Neuronal stem cell (in vitro differentiated cells): ENCODE measurements around the gene SLC2A6.
A peak's percentile ranks its signal among the peaks of the same experiment; 100 is the strongest.

Source experiments
- DNase-seq: peaks from one replicate; pipeline ENCODE4 v3.0.0-alpha.2; 2013; ENCODE audit warnings: low spot score
- H2AFZ ChIP-seq: one replicate; pipeline ENCODE4 v1.6.1; 2013; ENCODE audit warnings: mild to moderate bottlenecking, low read length, inconsistent platforms
- H2AK5ac ChIP-seq: 2 replicates; pipeline ENCODE4 v1.6.1; 2013; ENCODE audit warnings: low read depth, mild to moderate bottlenecking, inconsistent platforms, low read length, moderate library complexity, mixed read lengths
- H2BK120ac ChIP-seq: 2 replicates; pipeline ENCODE4 v1.6.1; 2013; ENCODE audit warnings: low read depth, mild to moderate bottlenecking, inconsistent platforms, low read length, moderate library complexity, mixed read lengths
- H2BK12ac ChIP-seq: one replicate; pipeline ENCODE4 v1.6.1; 2013; ENCODE audit warnings: low read length, inconsistent platforms
- H2BK15ac ChIP-seq: 2 replicates; pipeline ENCODE4 v1.6.1; 2013; ENCODE audit warnings: mild to moderate bottlenecking, low read length, inconsistent platforms, mixed read lengths
- H2BK5ac ChIP-seq: one replicate; pipeline ENCODE4 v1.6.1; 2013; ENCODE audit warnings: inconsistent platforms, mild to moderate bottlenecking, low read length, moderate library complexity
- H3K14ac ChIP-seq: one replicate; pipeline ENCODE4 v1.6.1; 2013; ENCODE audit warnings: low read length, inconsistent platforms
- H3K18ac ChIP-seq: 2 replicates; pipeline ENCODE4 v1.6.1; 2013; ENCODE audit warnings: low read length, inconsistent platforms
- H3K23ac ChIP-seq: 2 replicates; pipeline ENCODE4 v1.6.1; 2013; ENCODE audit warnings: low read depth, mild to moderate bottlenecking, mixed read lengths, low read length, inconsistent platforms; ENCODE audit not compliant: poor library complexity
- H3K27ac ChIP-seq: replicated peaks from 3 replicates; pipeline ENCODE4 v1.5.1; 2013; ENCODE audit warnings: low read length, inconsistent platforms
- H3K27me3 ChIP-seq, 3 experiments: 2 replicates each; pipeline ENCODE4 v1.6.1; 2013; ENCODE audit warnings: low read length in 3 of 3, mild to moderate bottlenecking in 2 of 3, inconsistent platforms in 1 of 3, low read depth in 1 of 3, mixed read lengths in 1 of 3, moderate library complexity in 1 of 3; ENCODE audit not compliant: control insufficient read depth in 3 of 3, insufficient read depth in 3 of 3
- H3K36me3 ChIP-seq, 2 donors: replicated peaks in 1 of 2; 2 replicates each; pipeline ENCODE4 v1.6.1; 2013; ENCODE audit warnings: low read length in 2 of 2; ENCODE audit not compliant: control insufficient read depth in 2 of 2, insufficient read depth in 2 of 2
- H3K4ac ChIP-seq: 2 replicates; pipeline ENCODE4 v1.6.1; 2013; ENCODE audit warnings: inconsistent platforms, mild to moderate bottlenecking, low read length, moderate library complexity
- H3K4me1 ChIP-seq, 2 donors: 1 replicate in 1 of 2; 2 replicates in 1 of 2; pipeline ENCODE4 v1.6.1; 2013; ENCODE audit warnings: low read length in 2 of 2, low read depth in 1 of 2; ENCODE audit not compliant: control insufficient read depth in 2 of 2, insufficient read depth in 1 of 2
- H3K4me2 ChIP-seq: one replicate; pipeline ENCODE4 v1.6.1; 2013; ENCODE audit warnings: mild to moderate bottlenecking, low read length, inconsistent platforms; ENCODE audit not compliant: insufficient read depth, poor library complexity, severe bottlenecking
- H3K4me3 ChIP-seq, 2 donors: 2 replicates each; pipeline ENCODE4 v1.5.1; 2013; ENCODE audit warnings: low read length in 2 of 2, mild to moderate bottlenecking in 2 of 2, inconsistent platforms in 1 of 2, moderate library complexity in 1 of 2
- H3K79me1 ChIP-seq: one replicate; pipeline ENCODE4 v1.6.1; 2013; ENCODE audit warnings: low read depth, mild to moderate bottlenecking, inconsistent platforms, low read length, moderate library complexity
- H3K9ac ChIP-seq: one replicate; pipeline ENCODE4 v1.6.1; 2013; ENCODE audit warnings: mild to moderate bottlenecking, low read depth, low read length, inconsistent platforms; ENCODE audit not compliant: poor library complexity
- H3K9me3 ChIP-seq, 2 donors: replicated peaks in 1 of 2; 2 replicates each; pipeline versions ENCODE3 to v1.6.1; 2013; ENCODE audit warnings: low read length in 2 of 2, mild to moderate bottlenecking in 2 of 2, inconsistent platforms in 1 of 2, low read depth in 1 of 2, mixed read lengths in 1 of 2, moderate library complexity in 1 of 2; ENCODE audit not compliant: control insufficient read depth in 2 of 2, insufficient read depth in 1 of 2
- H4K8ac ChIP-seq: one replicate; pipeline ENCODE4 v1.6.1; 2013; ENCODE audit warnings: low read depth, mild to moderate bottlenecking, inconsistent platforms, low read length, moderate library complexity
- H4K91ac ChIP-seq: one replicate; pipeline ENCODE4 v1.6.1; 2013; ENCODE audit warnings: low read length, low read depth, mild to moderate bottlenecking, inconsistent platforms; ENCODE audit not compliant: poor library complexity
- WGBS, 2 donors: extraction: QIAGEN DNeasy Blood & Tissue Kit; methylation state at CpG; one replicate each; pipeline ENCODE4 v1.1.7; 2013; ENCODE audit warnings: missing lambda C conversion rate in 2 of 2, mixed read lengths in 1 of 2; ENCODE audit not compliant: insufficient read length in 2 of 2, insufficient replicate concordance in 1 of 2; ENCODE audit errors: extremely low coverage in 2 of 2; 5-methylcytosine and 5-hydroxymethylcytosine counted together

SLC2A6 gene

DNA sequence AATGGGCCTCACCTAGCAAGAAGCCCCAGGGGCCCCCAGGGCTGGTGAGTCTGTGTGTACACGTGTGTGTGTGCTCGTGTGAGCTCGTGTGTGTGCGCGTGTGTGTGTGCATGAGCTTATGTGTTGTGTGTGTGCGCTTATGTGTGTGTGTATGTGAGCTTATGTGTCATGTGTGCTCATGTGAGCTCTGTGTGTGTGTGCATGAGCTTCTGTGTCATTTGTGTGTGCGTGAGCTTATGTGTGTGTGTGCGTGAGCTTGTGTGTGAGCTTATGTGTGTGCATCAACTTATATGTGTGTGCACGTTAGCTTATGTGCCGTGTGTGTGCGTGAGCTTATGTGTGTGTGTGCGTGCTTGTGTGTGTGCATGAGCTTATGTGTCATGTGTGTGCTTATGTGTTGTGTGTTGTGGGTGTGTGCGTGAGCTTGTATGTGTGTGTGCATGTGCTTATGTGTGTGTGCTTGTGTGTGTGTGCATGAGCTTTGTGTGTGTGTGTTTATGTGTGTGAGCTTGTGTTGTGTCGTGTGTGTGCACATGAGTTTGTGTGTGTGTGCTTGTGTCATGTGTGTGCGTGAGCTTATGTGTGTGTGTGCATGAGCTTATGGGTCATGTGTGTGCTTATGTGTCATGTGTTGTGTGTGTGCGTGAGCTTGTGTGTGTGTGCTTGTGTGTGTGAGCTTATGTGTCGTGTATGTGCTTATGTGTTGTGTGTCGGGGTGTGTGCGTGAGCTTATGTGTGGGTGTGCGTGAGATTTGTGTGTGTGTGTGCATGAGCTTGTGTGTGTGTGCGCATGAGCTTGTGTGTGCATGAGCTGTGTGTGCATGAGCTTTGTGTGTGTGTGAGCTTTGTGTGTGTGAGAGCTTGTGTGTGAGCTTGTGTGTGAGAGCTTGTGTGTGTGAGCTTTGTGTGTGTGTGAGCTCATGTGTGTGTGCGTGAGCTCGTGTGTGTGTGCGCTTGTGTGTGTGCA is 16.7 kb upstream of the SLC2A6 start:
- H3K4me2 ChIP-seq, result no peak overlapping the region

DNA sequence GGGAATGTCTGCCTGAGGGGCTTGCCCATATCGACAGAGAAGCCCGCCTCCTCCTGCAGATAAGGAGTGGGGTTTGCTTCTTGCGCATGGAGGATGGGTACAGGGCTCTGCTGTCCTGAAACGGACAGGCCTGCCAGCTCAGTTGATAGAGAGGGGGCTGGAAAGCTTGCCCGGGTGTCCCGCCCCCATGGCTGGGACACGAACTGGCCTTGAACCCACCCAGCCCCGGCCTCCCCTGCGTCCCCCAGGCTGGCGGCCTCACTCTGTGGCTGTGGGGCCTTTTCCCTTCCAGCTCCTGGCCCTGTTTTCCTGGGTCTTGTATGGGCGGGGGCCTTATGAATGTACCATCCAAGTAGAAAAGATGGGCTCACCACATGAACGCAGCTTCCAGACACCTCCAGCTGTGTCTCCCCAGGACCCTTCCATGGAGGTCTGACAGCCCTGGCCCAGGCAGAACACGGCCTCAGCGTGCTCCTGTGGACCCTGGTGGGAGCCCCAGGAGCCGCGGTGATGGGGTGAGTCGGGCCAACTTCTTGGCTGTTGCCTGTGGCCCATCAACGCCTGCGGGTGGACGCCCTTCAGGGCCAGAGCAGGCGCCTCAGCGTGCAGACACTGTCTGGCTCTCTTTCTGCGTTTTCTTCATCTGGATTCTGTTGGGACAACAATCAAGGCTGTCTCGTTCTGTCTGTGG is 15.9 kb upstream of the SLC2A6 start:
- Histone ChIP-seq H3K79me1 (no peaks in the 10 kb centered on the region), H3K9me3 (peaks cover 0 to 12% of the 10 kb centered on the region in 2 donors), H3K4me2 (no peak overlapping the region), H3K27ac (no peak overlapping the region), H3K14ac (no peak overlapping the region), H2BK120ac (no peak overlapping the region), H2BK5ac (peak overlapping the region; percentile 53), H4K8ac (no peak overlapping the region), H2BK12ac (no peak overlapping the region), H2AFZ (no peak overlapping the region), H3K18ac (no peak overlapping the region), H3K23ac (peak overlapping the region; percentile 65), H2BK15ac (no peak overlapping the region), H3K27me3 (peaks cover 0 to 47% (median 11%) of the 10 kb centered on the region in 3 experiments), H2AK5ac (peak overlapping the region; percentile 89), H3K4me1 (peaks cover 14 to 20% of the 10 kb centered on the region in 2 donors), H3K4me3 (no peak overlapping the region), H3K9ac (peak overlapping the region; percentile 70), H4K91ac (no peak overlapping the region), H3K4ac (no peak overlapping the region), H3K36me3 (peaks cover 0 to 8% of the 10 kb centered on the region in 2 donors)
- DNase-seq, result no peak
- WGBS, 2 donors, result no CpG with 5 or more reads among the region's 24 CpGs

More for the DNA sequence above, 16.7 kb upstream of the SLC2A6 start:
- no peak overlapping the region for H3K4ac ChIP-seq
- peak overlapping the region; percentile 24 for H3K9ac ChIP-seq
- H2BK12ac ChIP-seq, result no peak overlapping the region
- DNase-seq, result no peak
- peak overlapping the region in 1 of 2 donors; percentile 63 for H3K4me3 ChIP-seq
- no peak overlapping the region for H3K27ac ChIP-seq
- 100% methylated on average over 4 of the region's 24 CpGs; no CpG with 5 or more reads in 1 of the 2 donors for WGBS, 2 donors
- peaks cover 18 to 20% of the 10 kb centered on the region in 2 donors for H3K4me1 ChIP-seq
- peak overlapping the region; percentile 21 for H3K18ac ChIP-seq
- H2AK5ac ChIP-seq, result peak overlapping the region; percentile 33
- H4K8ac ChIP-seq, result peak overlapping the region; percentile 33
- H2BK15ac ChIP-seq, result no peak overlapping the region
- peaks cover 0 to 45% (median 11%) of the 10 kb centered on the region in 3 experiments for H3K27me3 ChIP-seq
- H2BK5ac ChIP-seq, result no peak overlapping the region
- peaks cover 0 to 8% of the 10 kb centered on the region in 2 donors for H3K36me3 ChIP-seq
- H4K91ac ChIP-seq, result peak overlapping the region; percentile 61
- no peaks in the 10 kb centered on the region for H3K79me1 ChIP-seq
- H3K9me3 ChIP-seq, result peaks cover 3 to 12% of the 10 kb centered on the region in 2 donors
- H3K14ac ChIP-seq, result peak overlapping the region; percentile 72
- no peak overlapping the region for H2BK120ac ChIP-seq
- H3K23ac ChIP-seq, result peak overlapping the region; percentile 87
- no peak overlapping the region for H2AFZ ChIP-seq

DNA sequence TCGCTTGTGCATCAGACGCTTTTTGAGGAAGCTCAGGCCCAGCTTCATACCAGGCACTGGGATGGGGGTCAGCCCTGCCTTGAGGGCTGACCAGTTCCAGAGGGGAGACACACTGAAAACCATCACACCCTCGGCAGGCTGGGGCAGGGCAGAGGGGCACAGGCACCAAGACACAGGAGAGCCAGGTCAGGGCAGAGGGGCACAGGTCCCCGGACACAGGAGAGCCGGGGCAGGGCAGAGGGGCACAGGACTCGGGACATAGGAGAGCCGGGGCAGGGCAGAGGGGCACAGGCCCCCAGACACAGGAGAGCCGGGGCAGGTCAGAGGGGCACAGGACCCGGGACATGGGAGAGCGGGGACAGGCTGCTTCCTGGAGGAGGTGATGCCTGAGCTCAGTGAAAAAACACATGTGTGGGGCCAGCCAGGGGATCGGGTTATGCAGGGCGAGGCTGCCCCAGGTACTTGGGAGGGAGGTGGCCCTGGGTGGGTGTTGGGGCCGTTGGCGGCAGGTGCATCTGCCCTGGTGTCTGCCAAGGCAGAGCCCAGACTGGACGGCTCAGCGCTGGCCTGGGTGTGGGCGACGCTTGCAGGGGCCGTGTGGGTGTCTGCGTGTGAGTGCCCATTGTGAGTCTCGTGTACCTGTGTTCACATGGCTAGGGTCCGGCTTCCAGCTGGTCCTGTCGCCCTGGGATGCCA is 15.1 kb upstream of the SLC2A6 start:
- peak overlapping the region; percentile 58 for H2BK15ac ChIP-seq
- H3K36me3 ChIP-seq, result peaks cover 0 to 8% of the 10 kb centered on the region in 2 donors
- whole genome bisulfite sequencing, 2 donors, result no CpG with 5 or more reads among the region's 23 CpGs
- peak overlapping the region; percentile 71 for H3K14ac ChIP-seq
- no peaks in the 10 kb centered on the region for H3K79me1 ChIP-seq
- H3K4me2 ChIP-seq, result no peak overlapping the region
- no peak overlapping the region for H3K9ac ChIP-seq
- H2BK5ac ChIP-seq, result no peak overlapping the region
- no peak overlapping the region for H3K27ac ChIP-seq
- peak overlapping the region; percentile 89 for H2AK5ac ChIP-seq
- peak overlapping the region; percentile 65 for H3K23ac ChIP-seq
- H3K4me1 ChIP-seq, result peaks cover 8 to 20% of the 10 kb centered on the region in 2 donors
- H3K4ac ChIP-seq, result peak overlapping the region; percentile 53
- no peak for DNase-seq
- H4K91ac ChIP-seq, result no peak overlapping the region
- no peak overlapping the region for H2BK120ac ChIP-seq
- no peak overlapping the region for H4K8ac ChIP-seq
- H2AFZ ChIP-seq, result no peak overlapping the region
- H3K4me3 ChIP-seq, result peak overlapping the region in 1 of 2 donors; percentile 41
- peak overlapping the region; percentile 38 for H3K18ac ChIP-seq
- peaks cover 0 to 50% (median 11%) of the 10 kb centered on the region in 3 experiments for H3K27me3 ChIP-seq
- peak overlapping the region; percentile 41 for H2BK12ac ChIP-seq
- peaks cover 0 to 12% of the 10 kb centered on the region in 2 donors for H3K9me3 ChIP-seq
